Immature natural killer cell (primary cell): ENCODE results near the gene KIAA1191. TPM values are rescaled to one million over a fixed set of nuclear protein-coding genes. Genes with fewer than 3 reads are reported as not detected.

Experiments used
- DNase-seq, 3 donors: peaks; one replicate each; pipeline ENCODE4 v3.0.0; 2022; ENCODE audit warnings: mixed read lengths in 1 of 3
- H3K27ac Mint-ChIP-seq, 6 donors: one replicate each; pipeline ENCODE4 v1.8.0; 2020; ENCODE audit warnings: mixed read lengths in 6 of 6, mild to moderate bottlenecking in 5 of 6, inconsistent platforms in 4 of 6, moderate library complexity in 3 of 6
- H3K27me3 Mint-ChIP-seq, 3 donors: one replicate each; pipeline ENCODE4 v1.8.0; 2020 to 2021; ENCODE audit warnings: low read depth in 3 of 3, mild to moderate bottlenecking in 3 of 3, mixed read lengths in 3 of 3, moderate library complexity in 3 of 3, inconsistent platforms in 1 of 3
- H3K36me3 Mint-ChIP-seq, 3 donors: one replicate each; pipeline ENCODE4 v1.8.0; 2020; ENCODE audit warnings: mixed read lengths in 3 of 3, inconsistent platforms in 2 of 3, mild to moderate bottlenecking in 2 of 3
- H3K4me1 Mint-ChIP-seq, 2 donors: one replicate each; pipeline ENCODE4 v1.8.0; 2020; ENCODE audit warnings: inconsistent platforms in 2 of 2, mild to moderate bottlenecking in 2 of 2, mixed read lengths in 2 of 2, moderate library complexity in 1 of 2
- H3K4me3 Mint-ChIP-seq, 5 donors: one replicate each; pipeline ENCODE4 v1.8.0; 2020; ENCODE audit warnings: mild to moderate bottlenecking in 5 of 5, mixed read lengths in 5 of 5, inconsistent platforms in 3 of 5, moderate library complexity in 3 of 5
- H3K9me3 Mint-ChIP-seq, 6 donors: one replicate each; pipeline ENCODE4 v1.8.0; 2020; ENCODE audit warnings: mild to moderate bottlenecking in 6 of 6, mixed read lengths in 6 of 6, inconsistent platforms in 4 of 6, moderate library complexity in 3 of 6
- polyA plus RNA-seq, 3 donors: library from polyadenylated mRNA; unstranded; fragments of 300-500 nt; fragmentation: Illumina TruSeq; gene quantifications; one replicate each; pipeline ENCODE4 v1.2.3, GENCODE V29; 2021

Gene KIAA1191
- polyA plus RNA-seq, 3 donors from 2014 or later = 43.8 to 56.0 (median 50.9) TPM

- Mint-ChIP-seq H3K4me3 (peak overlapping the region; percentile 68 to 81 (median 72)), H3K9me3 (no peaks in the 10 kb centered on the region), H3K4me1 (peaks cover 27 to 30% of the 10 kb centered on the region in 2 donors), H3K36me3 (peaks cover 3 to 11% (median 7%) of the 10 kb centered on the region in 3 donors), H3K27ac (peak overlapping the region in 3 of 6 donors; percentile 19 to 47 (median 22)), H3K27me3 (peaks cover 2 to 12% (median 5%) of the 10 kb centered on the region in 3 donors)
- DNase-seq = no peak
Observed at GRCh38 chr5:176366232-176366894, 4.8 kb upstream of the KIAA1191 start.

GRCh38 chr5:176365351-176366231 lies 4.0 kb upstream of the KIAA1191 start, which contains the start of gene ARL10:
TSS of gene ARL10 (plus strand) at chr5:176365487. CDS start at chr5:176365564, 77 bp downstream.
- Mint-ChIP-seq H3K36me3 (peaks cover 3 to 11% (median 7%) of the 10 kb centered on the region in 3 donors), H3K9me3 (no peaks in the 10 kb centered on the region), H3K27ac (peak within 1 kb of the TSS in 4 of 6 donors; percentile 12 to 66 (median 50)), H3K4me1 (peaks cover 29 to 30% of the 10 kb centered on the region in 2 donors), H3K4me3 (peak within 1 kb of the TSS; percentile 69 to 81 (median 74)), H3K27me3 (peaks cover 2 to 15% (median 5%) of the 10 kb centered on the region in 3 donors)
- DNase-seq = peak; percentile 31 to 44 (median 35)

- no peak for DNase-seq
- Mint-ChIP-seq H3K27me3 (peaks cover 2 to 15% (median 5%) of the 10 kb centered on the region in 3 donors), H3K4me3 (peak overlapping the region; percentile 69 to 80 (median 71)), H3K4me1 (peaks cover 30 to 33% of the 10 kb centered on the region in 2 donors), H3K36me3 (peaks cover 0 to 11% (median 7%) of the 10 kb centered on the region in 3 donors), H3K9me3 (no peaks in the 10 kb centered on the region), H3K27ac (peak overlapping the region in 4 of 6 donors; percentile 12 to 66 (median 50))
Observed at GRCh38 chr5:176364765-176365350, 3.3 kb upstream of the KIAA1191 start.

- Mint-ChIP-seq H3K36me3 (peaks cover 4 to 9% (median 9%) of the 10 kb centered on the region in 3 donors), H3K27ac (peak overlapping the region; percentile 87 to 97 (median 92)), H3K9me3 (no peaks in the 10 kb centered on the region), H3K4me1 (peaks cover 41 to 52% of the 10 kb centered on the region in 2 donors), H3K4me3 (peak overlapping the region; percentile 93 to 97 (median 95)), H3K27me3 (peaks cover 0 to 12% (median 5%) of the 10 kb centered on the region in 3 donors)
- no peak for DNase-seq
Observed at GRCh38 chr5:176362233-176362490, 598 bp upstream of the KIAA1191 start.

GRCh38 chr5:176360894-176361436 lies 599 bp downstream of the KIAA1191 start:
- DNase-seq = no peak
- Mint-ChIP-seq H3K4me3 (peak overlapping the region; percentile 93 to 97 (median 95)), H3K36me3 (peaks cover 4 to 12% (median 9%) of the 10 kb centered on the region in 3 donors), H3K4me1 (peaks cover 42 to 53% of the 10 kb centered on the region in 2 donors), H3K27me3 (peaks cover 0 to 12% (median 5%) of the 10 kb centered on the region in 3 donors), H3K9me3 (no peaks in the 10 kb centered on the region), H3K27ac (peak overlapping the region; percentile 87 to 97 (median 91))

- peak overlapping the region; percentile 64 to 82 (median 75) for H3K4me3 Mint-ChIP-seq
- H3K4me1 Mint-ChIP-seq = peaks cover 39 to 55% of the 10 kb centered on the region in 2 donors
- H3K27me3 Mint-ChIP-seq = peaks cover 0 to 12% (median 5%) of the 10 kb centered on the region in 3 donors
Observed at GRCh38 chr5:176359658-176360057, 1.9 kb downstream of the KIAA1191 start.

GRCh38 chr5:176356179-176356566 lies 5.4 kb downstream of the KIAA1191 start:
- Mint-ChIP-seq H3K36me3 (peaks cover 4 to 33% (median 26%) of the 10 kb centered on the region in 3 donors), H3K27me3 (peaks cover 0 to 1% (median 1%) of the 10 kb centered on the region in 3 donors), H3K27ac (no peak overlapping the region), H3K4me3 (no peak overlapping the region), H3K9me3 (no peaks in the 10 kb centered on the region), H3K4me1 (peaks cover 27 to 70% of the 10 kb centered on the region in 2 donors)
- no peak for DNase-seq

More at GRCh38 chr5:176359658-176360057, 1.9 kb downstream of the KIAA1191 start:
- Mint-ChIP-seq H3K36me3 (peaks cover 4 to 16% (median 13%) of the 10 kb centered on the region in 3 donors), H3K9me3 (no peaks in the 10 kb centered on the region), H3K27ac (peak overlapping the region in 5 of 6 donors; percentile 11 to 71 (median 60))
- no peak for DNase-seq

- DNase-seq = no peak
- H3K4me1 Mint-ChIP-seq = peaks cover 27 to 70% of the 10 kb centered on the region in 2 donors
- no peaks in the 10 kb centered on the region for H3K9me3 Mint-ChIP-seq
- no peak overlapping the region for H3K4me3 Mint-ChIP-seq
- peaks cover 7 to 33% (median 26%) of the 10 kb centered on the region in 3 donors for H3K36me3 Mint-ChIP-seq
- H3K27ac Mint-ChIP-seq = no peak overlapping the region
- H3K27me3 Mint-ChIP-seq = peaks cover 0 to 1% (median 0%) of the 10 kb centered on the region in 3 donors
Observed at GRCh38 chr5:176355400-176356178, 6.0 kb downstream of the KIAA1191 start.

GRCh38 chr5:176353533-176353932 lies 8.0 kb downstream of the KIAA1191 start:
- no peak overlapping the region for H3K27ac Mint-ChIP-seq
- H3K9me3 Mint-ChIP-seq = no peaks in the 10 kb centered on the region
- DNase-seq = no peak
- H3K4me1 Mint-ChIP-seq = peaks cover 22 to 60% of the 10 kb centered on the region in 2 donors
- no peak overlapping the region for H3K4me3 Mint-ChIP-seq
- peaks cover 0 to 1% (median 0%) of the 10 kb centered on the region in 3 donors for H3K27me3 Mint-ChIP-seq
- H3K36me3 Mint-ChIP-seq = peaks cover 12 to 49% (median 39%) of the 10 kb centered on the region in 3 donors

GRCh38 chr5:176352116-176352878 lies 9.3 kb downstream of the KIAA1191 start:
- Mint-ChIP-seq H3K4me1 (peaks cover 16 to 49% of the 10 kb centered on the region in 2 donors), H3K9me3 (no peaks in the 10 kb centered on the region), H3K36me3 (peaks cover 16 to 51% (median 38%) of the 10 kb centered on the region in 3 donors), H3K4me3 (no peak overlapping the region), H3K27ac (peak overlapping the region in 5 of 6 donors; percentile 13 to 64 (median 57)), H3K27me3 (peaks cover 0 to 1% (median 0%) of the 10 kb centered on the region in 3 donors)
- DNase-seq = no peak

GRCh38 chr5:176350416-176350815 lies 11.1 kb downstream of the KIAA1191 start:
- peaks cover 0 to 1% (median 0%) of the 10 kb centered on the region in 3 donors for H3K27me3 Mint-ChIP-seq
- peaks cover 12 to 41% of the 10 kb centered on the region in 2 donors for H3K4me1 Mint-ChIP-seq
- H3K9me3 Mint-ChIP-seq = no peaks in the 10 kb centered on the region
- peaks cover 16 to 56% (median 43%) of the 10 kb centered on the region in 3 donors for H3K36me3 Mint-ChIP-seq
- H3K4me3 Mint-ChIP-seq = no peak overlapping the region
- no peak for DNase-seq
- peak overlapping the region in 1 of 6 donors; percentile 11 for H3K27ac Mint-ChIP-seq
